ENCODE measurements around the gene SLC29A3.
"Not testable (repeated sequence)": the region's sequence is repeated elsewhere in the genome, so short reads cannot be mapped to it uniquely, and the experiment has no call there.

SLC29A3 gene

GRCh38 chr10:71319042-71319799 is at the start of gene SLC29A3:
Gene SLC29A3 (plus strand): TSS chr10:71319259. CDS start chr10:71319310, 51 bp downstream.
- DNase-seq (ENCODE audit: low spot score): peak; percentile 88

DNA sequence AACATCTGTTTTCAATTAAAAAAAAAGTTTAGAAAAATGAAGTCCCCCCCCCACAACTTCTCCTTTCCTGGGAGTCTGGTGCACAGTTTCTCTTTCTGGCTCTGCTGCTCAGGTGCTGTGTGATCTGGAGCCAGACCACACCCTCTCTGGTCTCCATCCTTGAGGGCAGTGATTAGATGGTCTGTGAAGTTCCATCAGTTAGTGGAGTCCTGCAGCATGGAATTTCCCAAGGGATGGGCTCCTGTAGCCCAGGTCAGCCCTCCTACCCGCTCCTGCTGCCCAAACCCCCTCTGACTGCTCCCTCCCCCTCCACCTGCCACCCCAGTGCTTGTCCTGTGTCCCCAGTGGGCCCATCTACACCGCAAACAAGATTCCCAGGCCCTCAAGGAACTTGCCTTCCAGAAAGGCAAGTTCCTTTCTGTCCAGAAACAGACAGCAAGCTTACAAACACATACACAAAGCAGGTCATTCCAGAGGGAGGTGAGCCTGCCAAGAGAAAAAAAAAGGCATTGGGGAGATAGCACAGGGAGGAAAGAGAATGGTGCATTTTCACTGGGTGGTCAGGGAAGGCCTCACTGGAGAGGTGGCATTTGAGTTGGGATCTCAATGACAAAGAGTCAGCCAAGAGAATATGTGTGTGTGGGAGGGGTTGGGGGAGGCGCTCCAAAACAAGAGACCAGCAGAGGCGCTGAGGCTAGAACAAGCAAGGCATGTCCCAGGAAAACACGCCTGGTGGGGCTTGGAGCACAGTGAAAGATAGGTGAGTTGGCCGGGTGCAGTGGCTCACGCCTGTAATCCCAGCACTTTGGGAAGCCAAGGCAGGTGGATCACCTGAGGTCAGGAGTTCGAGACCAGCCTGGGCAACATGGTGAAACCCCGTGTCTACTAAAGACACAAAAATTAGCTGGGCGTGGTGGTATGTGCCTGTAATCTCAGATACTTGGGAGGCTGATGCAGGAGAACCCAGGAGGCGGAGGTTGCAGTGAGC is 49.5 kb upstream of the SLC29A3 start:
- no peak for DNase-seq (ENCODE audit: low spot score)

GRCh38 chr10:71270301-71271220 is 48.5 kb upstream of the SLC29A3 start:
- no peak for DNase-seq (ENCODE audit: low spot score)

DNA sequence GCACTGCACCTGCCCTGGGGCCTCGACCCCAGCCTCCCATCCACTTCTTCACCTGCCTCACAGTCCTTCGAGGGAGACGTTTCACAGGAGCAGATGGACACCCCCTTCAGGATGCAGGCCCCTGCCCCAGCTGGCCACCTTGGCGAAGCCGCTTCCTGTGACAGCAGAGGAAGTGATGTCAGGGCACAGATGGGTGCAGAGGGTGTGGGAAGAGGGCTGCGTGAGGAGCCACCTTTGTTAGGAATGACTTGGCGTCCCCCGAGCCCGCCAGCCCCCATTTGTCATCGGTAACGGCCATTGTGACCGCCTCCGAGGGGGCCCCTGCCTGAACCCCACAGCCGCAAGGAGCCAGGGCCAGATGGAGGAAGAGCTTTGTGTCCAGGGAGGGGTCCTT is 47.4 kb upstream of the SLC29A3 start:
- DNase-seq (ENCODE audit: low spot score): no peak

- DNase-seq (ENCODE audit: low spot score): no peak
These were observed 46.8 kb upstream of the SLC29A3 start for GRCh38 chr10:71272056-71272771.

- not testable (repeated sequence) for DNase-seq (ENCODE audit: low spot score)
These were observed 46.1 kb upstream of the SLC29A3 start for GRCh38 chr10:71272974-71273373.

DNA sequence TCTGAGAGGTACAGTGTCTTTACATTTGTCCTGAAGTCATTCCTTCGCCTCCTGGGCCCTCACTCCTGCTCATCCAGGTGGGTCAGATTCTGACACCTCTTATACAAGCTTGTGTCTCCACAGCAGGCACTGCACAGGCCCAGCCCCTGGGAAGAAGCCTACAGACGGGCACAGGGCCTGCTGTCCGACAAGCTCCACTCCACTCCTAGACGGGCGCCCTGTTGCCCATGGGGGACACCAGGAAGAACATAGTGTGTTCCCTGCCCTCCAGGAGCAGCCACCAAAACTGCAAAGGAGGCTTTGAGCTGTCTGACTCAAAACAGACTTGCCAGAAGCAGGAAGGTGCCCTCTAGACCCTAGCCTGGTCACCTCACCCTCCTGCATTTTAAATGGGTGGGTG is 45.6 kb upstream of the SLC29A3 start:
- no peak for DNase-seq (ENCODE audit: low spot score)

- no peak for DNase-seq (ENCODE audit: low spot score)
These were observed 43.9 kb upstream of the SLC29A3 start for GRCh38 chr10:71274901-71275796.

GRCh38 chr10:71276873-71277272 is 42.2 kb upstream of the SLC29A3 start:
- no peak for DNase-seq (ENCODE audit: low spot score)

GRCh38 chr10:71277914-71278665 is 41.0 kb upstream of the SLC29A3 start:
- DNase-seq (ENCODE audit: low spot score): no peak

- no peak for DNase-seq (ENCODE audit: low spot score)
These were observed 40.1 kb upstream of the SLC29A3 start for GRCh38 chr10:71278691-71279588.

DNA sequence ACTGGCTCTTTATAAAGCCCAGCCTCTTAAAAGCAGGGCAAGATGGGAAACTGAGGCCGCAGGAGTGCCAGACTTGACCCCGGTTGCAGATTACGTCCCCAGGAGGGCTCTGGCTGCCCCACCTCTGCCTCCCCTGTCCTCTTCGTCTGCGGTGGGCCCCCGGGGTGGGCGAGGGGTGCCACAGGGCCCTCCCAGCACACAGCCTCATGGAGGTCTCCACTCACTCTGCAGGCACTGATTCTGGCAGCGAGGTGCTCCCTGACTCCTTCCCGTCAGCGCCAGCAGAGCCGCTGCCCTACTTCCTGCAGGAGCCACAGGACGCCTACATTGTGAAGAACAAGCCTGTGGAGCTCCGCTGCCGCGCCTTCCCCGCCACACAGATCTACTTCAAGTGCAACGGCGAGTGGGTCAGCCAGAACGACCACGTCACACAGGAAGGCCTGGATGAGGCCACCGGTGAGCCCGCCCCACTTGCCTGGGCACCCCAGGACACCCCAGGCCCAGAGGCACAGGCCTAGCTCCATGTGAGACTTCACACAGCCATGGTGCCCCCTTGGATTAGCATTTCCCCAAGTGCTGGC is 39.4 kb upstream of the SLC29A3 start:
- DNase-seq (ENCODE audit: low spot score): no peak

- DNase-seq (ENCODE audit: low spot score): no peak
These were observed 38.8 kb upstream of the SLC29A3 start for GRCh38 chr10:71280216-71280615.

GRCh38 chr10:71280825-71281224 is 38.2 kb upstream of the SLC29A3 start:
- no peak for DNase-seq (ENCODE audit: low spot score)

GRCh38 chr10:71281646-71282322 is 37.3 kb upstream of the SLC29A3 start:
- DNase-seq (ENCODE audit: low spot score): no peak

- no peak for DNase-seq (ENCODE audit: low spot score)
These were observed 36.8 kb upstream of the SLC29A3 start for GRCh38 chr10:71282323-71282680.

DNA sequence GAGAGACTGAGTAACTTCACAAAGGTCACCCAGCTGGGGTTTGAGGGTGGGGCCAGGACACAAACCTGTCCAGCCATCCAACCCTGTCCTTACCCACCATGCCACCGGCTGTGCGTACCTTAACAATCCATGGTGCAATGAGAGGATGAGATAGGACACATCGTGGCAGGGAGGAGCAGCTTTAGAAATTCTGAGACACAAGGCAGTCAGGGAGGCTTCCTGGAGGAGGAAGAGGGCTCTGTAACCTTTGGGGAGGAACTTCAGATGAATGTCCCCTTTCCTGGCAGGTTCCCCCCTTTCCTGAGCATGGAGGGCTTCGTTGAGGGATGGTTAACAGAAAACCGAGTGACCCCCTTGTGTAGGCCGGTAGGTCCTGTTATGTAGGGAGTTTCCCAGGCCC is 35.6 kb upstream of the SLC29A3 start:
- no peak for DNase-seq (ENCODE audit: low spot score)

Data from left forelimb (tissue), 1 donor.